WTC11 (cell line): ENCODE measurements around the gene DAB1.
"Not testable (repeated sequence)": the region's sequence is repeated elsewhere in the genome, so short reads cannot be mapped to it uniquely, and the experiment has no call there.

Source experiments
- CTCF ChIP-seq: fragments of 200-600 bp; IDR thresholded peaks from 2 replicates; pipeline ENCODE4 v1.8.0; 2022; ENCODE audit warnings: antibody characterized with exemption
- MAX ChIP-seq: sonication (generic); formaldehyde crosslinking; IDR thresholded peaks from 2 replicates; pipeline ENCODE4 v1.8.0; 2022; ENCODE audit warnings: mild to moderate bottlenecking, missing genetic modification reagents
- ZNF121 ChIP-seq: sonication (generic); formaldehyde crosslinking; IDR thresholded peaks from 2 replicates; pipeline ENCODE4 v1.8.0; 2023; ENCODE audit warnings: missing genetic modification reagents
- TF ChIP-seq, protein P1 (sequence below): sonication (generic); formaldehyde crosslinking; conservative IDR thresholded peaks from 2 replicates; pipeline ENCODE4 v1.8.1; 2022; ENCODE audit warnings: mild to moderate bottlenecking, missing genetic modification reagents

GRCh38 chr1:57343298-57343915 lies 80.5 kb downstream of the DAB1 start:
- TF ChIP-seq CTCF; ZNF121 (CRISPR knock-in tag); MAX (CRISPR knock-in tag): not testable (repeated sequence)
- TF ChIP-seq, protein P1, sequence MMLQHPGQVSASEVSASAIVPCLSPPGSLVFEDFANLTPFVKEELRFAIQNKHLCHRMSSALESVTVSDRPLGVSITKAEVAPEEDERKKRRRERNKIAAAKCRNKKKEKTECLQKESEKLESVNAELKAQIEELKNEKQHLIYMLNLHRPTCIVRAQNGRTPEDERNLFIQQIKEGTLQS (CRISPR knock-in tag), result not testable (repeated sequence)
